ENCODE measurements around the gene TMEM258.

TMEM258 gene

DNA sequence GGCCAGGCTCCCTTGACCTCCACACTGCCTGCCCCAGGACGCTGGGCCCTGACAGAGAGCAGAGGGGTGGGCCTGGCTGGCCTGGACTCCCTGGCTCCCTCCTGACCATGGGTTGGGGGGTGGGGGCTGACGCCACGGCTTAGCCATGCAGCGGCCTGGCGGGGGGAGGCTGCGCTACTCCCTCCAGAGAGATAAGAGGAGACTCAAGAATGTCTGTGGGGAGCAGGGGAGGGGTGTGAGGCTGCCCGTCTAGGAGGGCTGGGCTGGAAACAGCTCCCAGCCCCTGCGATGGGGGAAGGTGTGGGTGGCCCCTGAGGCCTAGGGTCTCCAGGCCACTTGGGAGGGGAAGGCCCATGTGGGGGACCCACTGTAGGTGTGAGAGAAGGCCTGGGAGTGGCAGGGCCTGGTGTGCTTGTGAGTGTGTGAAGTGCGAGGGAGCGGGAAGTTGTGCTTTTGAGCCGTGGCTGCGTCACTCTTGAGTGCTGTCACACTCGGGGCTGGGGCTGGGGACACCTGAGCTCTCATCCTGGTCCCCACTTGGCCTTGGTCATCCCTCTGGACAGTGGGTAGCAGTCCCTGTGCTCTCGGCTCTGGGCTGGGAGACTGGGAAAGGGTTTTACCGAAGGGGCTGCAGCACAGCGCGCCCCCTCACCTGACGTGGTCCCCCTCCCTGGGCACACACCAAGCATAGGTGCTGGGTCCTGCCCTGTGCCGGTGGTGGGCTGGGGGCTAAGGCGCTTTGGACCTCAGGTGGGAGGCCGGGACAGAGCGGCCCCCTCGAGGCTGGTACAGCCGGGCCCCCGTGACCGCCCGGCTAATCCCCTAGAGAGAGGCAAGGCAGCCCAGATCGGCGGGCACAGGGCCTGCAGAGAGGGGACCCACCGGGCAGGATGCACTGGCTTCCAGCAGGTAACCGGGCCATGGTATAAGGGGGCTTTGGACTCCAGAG lies 37.6 kb downstream of the TMEM258 start:
- no peaks in the 10 kb centered on the region for H3K36me3 ChIP-seq (ENCODE audit: insufficient read depth, low read length)
- no peak overlapping the region for H2AFZ ChIP-seq (ENCODE audit: low read length)
- no peaks in the 10 kb centered on the region for H4K20me1 ChIP-seq (ENCODE audit: insufficient read depth, low read length)
- H3K4me2 ChIP-seq (ENCODE audit: low read length) = no peak overlapping the region
- H3K79me2 ChIP-seq (ENCODE audit: insufficient read depth, low read length) = no peaks in the 10 kb centered on the region
- no peak overlapping the region for H3K9ac ChIP-seq (ENCODE audit: low read length)
- no peaks in the 10 kb centered on the region for H3K9me2 ChIP-seq (ENCODE audit: low read depth, low read length)
- H3K9me3 ChIP-seq (ENCODE audit: low read length) = no peaks in the 10 kb centered on the region
- no peak for TF ChIP-seq EZH2 (IDR thresholded peaks at IDR 0.05; ENCODE audit: borderline replicate concordance, low read length)
- TF ChIP-seq, protein P1, sequence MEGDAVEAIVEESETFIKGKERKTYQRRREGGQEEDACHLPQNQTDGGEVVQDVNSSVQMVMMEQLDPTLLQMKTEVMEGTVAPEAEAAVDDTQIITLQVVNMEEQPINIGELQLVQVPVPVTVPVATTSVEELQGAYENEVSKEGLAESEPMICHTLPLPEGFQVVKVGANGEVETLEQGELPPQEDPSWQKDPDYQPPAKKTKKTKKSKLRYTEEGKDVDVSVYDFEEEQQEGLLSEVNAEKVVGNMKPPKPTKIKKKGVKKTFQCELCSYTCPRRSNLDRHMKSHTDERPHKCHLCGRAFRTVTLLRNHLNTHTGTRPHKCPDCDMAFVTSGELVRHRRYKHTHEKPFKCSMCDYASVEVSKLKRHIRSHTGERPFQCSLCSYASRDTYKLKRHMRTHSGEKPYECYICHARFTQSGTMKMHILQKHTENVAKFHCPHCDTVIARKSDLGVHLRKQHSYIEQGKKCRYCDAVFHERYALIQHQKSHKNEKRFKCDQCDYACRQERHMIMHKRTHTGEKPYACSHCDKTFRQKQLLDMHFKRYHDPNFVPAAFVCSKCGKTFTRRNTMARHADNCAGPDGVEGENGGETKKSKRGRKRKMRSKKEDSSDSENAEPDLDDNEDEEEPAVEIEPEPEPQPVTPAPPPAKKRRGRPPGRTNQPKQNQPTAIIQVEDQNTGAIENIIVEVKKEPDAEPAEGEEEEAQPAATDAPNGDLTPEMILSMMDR (IDR thresholded peaks at IDR 0.05; ENCODE audit: low read length) = no peak
- H3K27ac ChIP-seq (ENCODE audit: low read depth, low read length, poor library complexity, severe bottlenecking) = no peak overlapping the region
- no peaks in the 10 kb centered on the region for H3F3A ChIP-seq (ENCODE audit: insufficient read depth, low read length)
- H3K4me3 ChIP-seq (ENCODE audit: low read depth, low read length, poor library complexity, severe bottlenecking) = no peak overlapping the region
- no peaks in the 10 kb centered on the region for H3K4me1 ChIP-seq (ENCODE audit: insufficient read depth, low read length, severe bottlenecking)
- H3K27me3 ChIP-seq (ENCODE audit: insufficient read depth, low read length) = peaks cover 13% of the 10 kb centered on the region

DNA sequence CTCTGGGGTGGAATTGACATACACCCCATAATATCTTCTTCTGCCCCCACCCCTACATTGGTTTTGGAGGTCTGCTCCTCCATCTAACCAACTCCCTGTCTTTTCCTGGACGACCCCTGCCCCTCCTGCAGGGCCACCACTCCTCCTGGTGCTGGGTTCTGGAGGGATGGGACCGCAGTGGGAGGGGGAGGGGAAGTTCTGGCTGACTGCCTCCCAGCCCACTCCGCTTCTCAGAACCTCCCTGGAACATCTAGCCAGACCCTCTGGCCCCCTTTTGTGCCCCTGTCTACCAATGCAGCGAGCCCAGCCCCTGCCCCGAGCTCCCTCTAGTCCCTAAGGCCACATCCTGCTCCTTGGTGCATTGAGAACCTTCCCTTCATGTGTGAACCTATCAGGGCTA lies 38.7 kb downstream of the TMEM258 start:
- no peaks in the 10 kb centered on the region for H4K20me1 ChIP-seq (ENCODE audit: insufficient read depth, low read length)
- H3K4me2 ChIP-seq (ENCODE audit: low read length) = no peak overlapping the region

DNA sequence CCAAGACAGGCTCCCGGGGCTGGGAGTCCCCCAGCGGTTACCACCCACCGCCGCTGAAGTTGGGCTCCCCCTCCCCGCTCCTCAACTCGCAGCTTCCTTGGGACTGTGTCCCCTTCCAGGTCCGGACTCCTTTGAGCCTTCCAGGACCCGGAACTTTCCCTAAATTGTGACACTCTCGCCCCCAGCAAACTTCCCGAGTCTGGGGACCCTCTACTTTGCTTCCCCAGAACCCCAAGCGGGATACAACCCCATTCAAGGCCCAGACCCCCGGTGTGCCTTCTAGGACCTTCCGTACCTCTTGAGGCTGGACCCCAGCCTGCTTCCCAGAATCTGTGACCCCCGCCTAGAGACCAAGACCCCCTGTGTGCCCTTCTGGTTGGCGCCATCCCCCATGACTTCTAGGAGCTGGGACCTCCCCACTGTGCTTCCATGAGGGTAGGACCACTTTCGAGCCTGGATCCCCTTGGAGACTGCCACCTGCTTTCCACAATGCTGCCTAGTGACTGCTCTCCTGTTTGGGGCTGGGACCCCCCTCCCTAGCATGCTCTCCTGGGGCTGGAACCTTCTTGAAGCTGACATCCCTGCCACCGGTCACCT lies 39.4 kb downstream of the TMEM258 start:
- Histone ChIP-seq H4K20me1 (ENCODE audit: insufficient read depth, low read length) (no peaks in the 10 kb centered on the region), H3K4me3 (ENCODE audit: low read depth, low read length, poor library complexity, severe bottlenecking) (peak overlapping the region; percentile 21), H3K27ac (ENCODE audit: low read depth, low read length, poor library complexity, severe bottlenecking) (no peak overlapping the region), H3K9ac (ENCODE audit: low read length) (no peak overlapping the region), H3K27me3 (ENCODE audit: insufficient read depth, low read length) (peaks cover 13% of the 10 kb centered on the region), H3K36me3 (ENCODE audit: insufficient read depth, low read length) (no peaks in the 10 kb centered on the region), H3F3A (ENCODE audit: insufficient read depth, low read length) (no peaks in the 10 kb centered on the region), H3K4me2 (ENCODE audit: low read length) (peak overlapping the region; percentile 41; the same call in 1 of the 2 replicates), H3K4me1 (ENCODE audit: insufficient read depth, low read length, severe bottlenecking) (no peaks in the 10 kb centered on the region), H3K9me3 (ENCODE audit: low read length) (no peaks in the 10 kb centered on the region), H2AFZ (ENCODE audit: low read length) (no peak overlapping the region), H3K9me2 (ENCODE audit: low read depth, low read length) (no peaks in the 10 kb centered on the region), H3K79me2 (ENCODE audit: insufficient read depth, low read length) (no peaks in the 10 kb centered on the region)
- TF ChIP-seq EZH2 (IDR thresholded peaks at IDR 0.05; ENCODE audit: borderline replicate concordance, low read length) = no peak
- TF ChIP-seq, protein P1 (IDR thresholded peaks at IDR 0.05; ENCODE audit: low read length) = no peak

More for the DNA sequence above, 38.7 kb downstream of the TMEM258 start:
- Histone ChIP-seq H3K9me2 (ENCODE audit: low read depth, low read length) (no peaks in the 10 kb centered on the region), H3K4me1 (ENCODE audit: insufficient read depth, low read length, severe bottlenecking) (no peaks in the 10 kb centered on the region), H3K4me3 (ENCODE audit: low read depth, low read length, poor library complexity, severe bottlenecking) (no peak overlapping the region), H3K27ac (ENCODE audit: low read depth, low read length, poor library complexity, severe bottlenecking) (no peak overlapping the region), H3K79me2 (ENCODE audit: insufficient read depth, low read length) (no peaks in the 10 kb centered on the region), H3K9ac (ENCODE audit: low read length) (no peak overlapping the region), H3K9me3 (ENCODE audit: low read length) (no peaks in the 10 kb centered on the region), H3F3A (ENCODE audit: insufficient read depth, low read length) (no peaks in the 10 kb centered on the region), H2AFZ (ENCODE audit: low read length) (no peak overlapping the region), H3K27me3 (ENCODE audit: insufficient read depth, low read length) (peaks cover 13% of the 10 kb centered on the region), H3K36me3 (ENCODE audit: insufficient read depth, low read length) (no peaks in the 10 kb centered on the region)
- TF ChIP-seq EZH2 (IDR thresholded peaks at IDR 0.05; ENCODE audit: borderline replicate concordance, low read length) = no peak
- TF ChIP-seq, protein P1 (IDR thresholded peaks at IDR 0.05; ENCODE audit: low read length) = no peak

Measured in OCI-LY1 (cell line).